ENCODE measurements around the gene TBC1D5. TPM values are rescaled to one million over a fixed set of nuclear protein-coding genes. Genes with fewer than 3 reads are reported as not detected.

Gene TBC1D5
- total RNA-seq, 1 experiment from 2014 or later: 38.3 TPM

GRCh38 chr3:17753632-17753992 lies 11.2 kb upstream of the TBC1D5 start:
- Mint-ChIP-seq H3K27me3 (ENCODE audit: unreplicated experiment) (no peaks in the 10 kb centered on the region), H3K36me3 (ENCODE audit: insufficient read depth, unreplicated experiment) (no peaks in the 10 kb centered on the region), H3K4me3 (ENCODE audit: low read depth, unreplicated experiment) (no peak overlapping the region), H3K9me3 (ENCODE audit: low read depth, unreplicated experiment) (no peaks in the 10 kb centered on the region), H3K4me1 (ENCODE audit: low read depth, unreplicated experiment) (peaks cover 14% of the 10 kb centered on the region), H3K27ac (ENCODE audit: unreplicated experiment) (no peak overlapping the region)
- intact Hi-C loops (cut with micrococcal nuclease; ENCODE audit: unreplicated experiment): no loop called here
- CTCF ChIA-PET: no interaction called here
- no TSS peak for BruUV-seq (replicated peaks)
- no peak for DNase-seq
- TF ChIP-seq, protein P1, sequence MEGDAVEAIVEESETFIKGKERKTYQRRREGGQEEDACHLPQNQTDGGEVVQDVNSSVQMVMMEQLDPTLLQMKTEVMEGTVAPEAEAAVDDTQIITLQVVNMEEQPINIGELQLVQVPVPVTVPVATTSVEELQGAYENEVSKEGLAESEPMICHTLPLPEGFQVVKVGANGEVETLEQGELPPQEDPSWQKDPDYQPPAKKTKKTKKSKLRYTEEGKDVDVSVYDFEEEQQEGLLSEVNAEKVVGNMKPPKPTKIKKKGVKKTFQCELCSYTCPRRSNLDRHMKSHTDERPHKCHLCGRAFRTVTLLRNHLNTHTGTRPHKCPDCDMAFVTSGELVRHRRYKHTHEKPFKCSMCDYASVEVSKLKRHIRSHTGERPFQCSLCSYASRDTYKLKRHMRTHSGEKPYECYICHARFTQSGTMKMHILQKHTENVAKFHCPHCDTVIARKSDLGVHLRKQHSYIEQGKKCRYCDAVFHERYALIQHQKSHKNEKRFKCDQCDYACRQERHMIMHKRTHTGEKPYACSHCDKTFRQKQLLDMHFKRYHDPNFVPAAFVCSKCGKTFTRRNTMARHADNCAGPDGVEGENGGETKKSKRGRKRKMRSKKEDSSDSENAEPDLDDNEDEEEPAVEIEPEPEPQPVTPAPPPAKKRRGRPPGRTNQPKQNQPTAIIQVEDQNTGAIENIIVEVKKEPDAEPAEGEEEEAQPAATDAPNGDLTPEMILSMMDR (IDR thresholded peaks at IDR 0.05; ENCODE audit: unreplicated experiment): no peak

GRCh38 chr3:17752876-17753631 lies 10.6 kb upstream of the TBC1D5 start:
- intact Hi-C loops (cut with micrococcal nuclease; ENCODE audit: unreplicated experiment): no loop called here
- no peak overlapping the region for H3K4me3 Mint-ChIP-seq (ENCODE audit: low read depth, unreplicated experiment)

DNA sequence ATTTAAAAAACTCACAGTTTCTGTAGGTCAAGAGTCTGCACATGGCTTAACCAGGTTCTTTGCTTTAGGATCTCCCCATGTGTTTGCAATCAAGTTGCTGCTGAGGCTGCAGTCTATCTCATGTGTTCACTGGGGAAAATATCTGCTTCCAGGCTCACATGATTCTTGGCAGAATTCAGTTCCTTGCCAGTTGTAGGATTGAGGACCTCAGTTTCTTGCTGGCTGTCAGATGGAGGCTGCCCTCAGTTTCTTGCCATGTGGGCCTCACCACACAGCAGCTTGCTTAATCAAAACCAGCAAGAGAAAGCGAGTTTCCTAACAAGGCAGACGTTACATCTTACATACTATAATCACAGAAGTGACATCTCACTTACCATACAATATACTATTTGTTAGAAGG lies 10.0 kb upstream of the TBC1D5 start:
- Mint-ChIP-seq H3K36me3 (ENCODE audit: insufficient read depth, unreplicated experiment) (no peaks in the 10 kb centered on the region), H3K4me1 (ENCODE audit: low read depth, unreplicated experiment) (peaks cover 14% of the 10 kb centered on the region), H3K27me3 (ENCODE audit: unreplicated experiment) (no peaks in the 10 kb centered on the region), H3K27ac (ENCODE audit: unreplicated experiment) (no peak overlapping the region), H3K9me3 (ENCODE audit: low read depth, unreplicated experiment) (no peaks in the 10 kb centered on the region), H3K4me3 (ENCODE audit: low read depth, unreplicated experiment) (no peak overlapping the region)
- no TSS peak for BruUV-seq (replicated peaks)
- TF ChIP-seq, protein P1 (IDR thresholded peaks at IDR 0.05; ENCODE audit: unreplicated experiment): no peak
- CTCF ChIA-PET: no interaction called here
- no peak for DNase-seq
- intact Hi-C loops (cut with micrococcal nuclease; ENCODE audit: unreplicated experiment): no loop called here

More at GRCh38 chr3:17752876-17753631, 10.6 kb upstream of the TBC1D5 start:
- no TSS peak for BruUV-seq (replicated peaks)
- no peak for DNase-seq
- CTCF ChIA-PET: no interaction called here
- no peaks in the 10 kb centered on the region for H3K36me3 Mint-ChIP-seq (ENCODE audit: insufficient read depth, unreplicated experiment)
- H3K27me3 Mint-ChIP-seq (ENCODE audit: unreplicated experiment): no peaks in the 10 kb centered on the region
- H3K4me1 Mint-ChIP-seq (ENCODE audit: low read depth, unreplicated experiment): peaks cover 14% of the 10 kb centered on the region
- H3K27ac Mint-ChIP-seq (ENCODE audit: unreplicated experiment): no peak overlapping the region
- TF ChIP-seq, protein P1 (IDR thresholded peaks at IDR 0.05; ENCODE audit: unreplicated experiment): no peak
- no peaks in the 10 kb centered on the region for H3K9me3 Mint-ChIP-seq (ENCODE audit: low read depth, unreplicated experiment)

DNA sequence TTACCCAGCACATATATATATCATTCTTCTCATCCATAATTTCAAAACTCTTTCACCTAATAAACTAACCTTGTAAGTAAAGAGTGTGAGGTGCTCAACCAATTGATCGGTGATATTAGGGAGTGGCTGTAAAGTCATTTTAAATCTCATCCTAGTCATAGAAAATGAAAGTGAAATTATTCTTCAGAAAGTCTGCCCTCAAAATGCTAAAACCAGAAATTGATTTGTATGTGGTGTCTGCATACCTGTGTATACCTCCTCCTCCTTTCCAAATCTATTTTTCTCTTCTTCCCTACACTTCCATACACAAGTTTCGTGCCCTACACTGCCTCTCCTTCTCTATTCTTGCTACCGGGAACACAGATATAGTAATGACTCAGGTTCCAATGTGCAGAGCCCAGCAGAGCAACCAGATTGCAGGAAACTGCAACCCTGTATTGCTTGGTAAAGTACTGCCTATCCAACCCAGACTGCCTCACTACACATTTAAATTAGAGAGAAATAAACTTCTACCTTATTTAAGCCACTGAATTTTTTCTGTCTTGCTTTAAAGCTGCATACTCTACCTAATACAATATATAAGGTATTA lies 7.4 kb upstream of the TBC1D5 start:
- Mint-ChIP-seq H3K4me3 (ENCODE audit: low read depth, unreplicated experiment) (peak overlapping the region; percentile 61), H3K9me3 (ENCODE audit: low read depth, unreplicated experiment) (no peaks in the 10 kb centered on the region), H3K36me3 (ENCODE audit: insufficient read depth, unreplicated experiment) (no peaks in the 10 kb centered on the region), H3K27ac (ENCODE audit: unreplicated experiment) (peak overlapping the region; percentile 7), H3K4me1 (ENCODE audit: low read depth, unreplicated experiment) (peaks cover 14% of the 10 kb centered on the region), H3K27me3 (ENCODE audit: unreplicated experiment) (no peaks in the 10 kb centered on the region)
- no TSS peak for BruUV-seq (replicated peaks)
- intact Hi-C loops (cut with micrococcal nuclease; ENCODE audit: unreplicated experiment): loop anchor here (5.0 kb wide), 1 partner anchor 83 kb away; no protein-coding TSS in a partner anchor
- CTCF ChIA-PET: no interaction called here
- no peak for DNase-seq
- TF ChIP-seq, protein P1 (IDR thresholded peaks at IDR 0.05; ENCODE audit: unreplicated experiment): no peak

Data from Calu3 (cell line).